CD4-positive, alpha-beta T cell treated with Interleukin-21 for 1 hour (primary cell): ENCODE data around the gene LPCAT3.
A peak's percentile ranks its signal among the peaks of the same experiment; 100 is the strongest.

Source experiments
- DNase-seq: peaks from one replicate; pipeline ENCODE4 v3.0.0-alpha.2; 2020

LPCAT3 gene

DNA sequence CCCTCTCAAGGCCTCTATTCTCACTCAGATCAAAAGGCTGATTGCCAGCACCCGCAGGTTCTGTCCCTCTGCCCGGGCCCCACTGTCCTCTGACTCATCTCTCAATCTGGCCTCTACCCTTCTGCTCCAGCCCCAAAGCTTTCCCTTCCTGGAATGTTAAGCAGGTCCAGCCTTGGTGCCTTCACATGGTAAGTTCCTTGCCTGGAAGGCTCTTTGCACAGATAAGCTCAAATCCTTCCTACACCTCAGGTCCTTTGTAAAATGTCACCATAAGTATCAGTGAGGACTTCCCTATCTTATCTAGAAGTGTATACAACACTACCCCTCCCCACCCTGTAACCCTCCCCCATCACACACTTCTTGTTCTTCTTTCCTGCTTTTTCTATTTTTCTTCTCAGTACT lies 22.2 kb downstream of the LPCAT3 start:
- DNase-seq: no peak

DNA sequence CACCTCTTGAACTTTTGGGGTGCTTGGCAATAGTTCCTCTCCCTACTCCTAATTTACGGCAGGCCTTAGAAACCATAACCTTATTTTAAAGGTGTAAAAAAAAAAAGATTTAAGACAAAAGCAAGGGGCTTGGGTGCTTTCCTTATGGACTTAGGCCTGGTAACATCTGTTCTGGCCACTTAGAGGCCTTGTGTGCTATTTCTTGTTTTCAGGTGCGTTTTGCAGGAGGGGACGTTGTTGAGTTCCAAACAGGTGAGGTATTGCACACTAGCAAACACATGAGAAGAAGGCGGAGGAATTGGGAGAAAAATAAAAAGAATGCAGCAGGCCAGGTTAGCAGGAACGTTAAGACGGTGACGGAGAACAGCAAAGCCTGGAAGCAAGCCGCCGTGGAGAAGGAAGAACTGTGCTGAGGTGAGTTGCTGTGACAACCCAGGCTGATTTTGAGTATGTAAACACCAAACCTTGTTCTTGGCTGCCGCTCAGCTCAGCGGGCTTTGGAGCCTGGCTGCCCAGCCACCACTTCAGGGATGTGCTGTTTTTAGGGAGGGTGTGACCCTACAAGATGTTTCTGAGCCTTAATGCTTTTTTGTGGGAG lies 30.2 kb downstream of the LPCAT3 start:
- no peak for DNase-seq

DNA sequence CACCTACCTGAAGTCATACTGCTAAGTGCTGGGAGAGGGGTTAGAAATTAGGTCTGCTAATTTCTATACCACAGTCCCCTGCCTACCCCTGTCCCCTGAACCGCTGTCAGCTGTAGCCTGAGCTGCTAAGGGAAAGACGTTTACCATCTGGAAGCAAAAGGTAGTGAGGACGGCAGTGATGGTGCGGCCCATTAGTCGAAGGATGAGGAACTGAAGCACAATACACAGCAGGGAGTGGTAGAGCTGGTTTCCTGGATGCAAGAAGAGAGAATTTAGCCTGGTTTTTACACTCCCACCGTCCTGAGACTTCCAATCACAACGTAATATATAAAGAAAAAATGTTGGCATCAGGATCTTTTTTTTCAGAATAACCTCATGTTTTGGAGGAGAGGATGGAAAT lies 35.7 kb downstream of the LPCAT3 start:
- DNase-seq: no peak

DNA sequence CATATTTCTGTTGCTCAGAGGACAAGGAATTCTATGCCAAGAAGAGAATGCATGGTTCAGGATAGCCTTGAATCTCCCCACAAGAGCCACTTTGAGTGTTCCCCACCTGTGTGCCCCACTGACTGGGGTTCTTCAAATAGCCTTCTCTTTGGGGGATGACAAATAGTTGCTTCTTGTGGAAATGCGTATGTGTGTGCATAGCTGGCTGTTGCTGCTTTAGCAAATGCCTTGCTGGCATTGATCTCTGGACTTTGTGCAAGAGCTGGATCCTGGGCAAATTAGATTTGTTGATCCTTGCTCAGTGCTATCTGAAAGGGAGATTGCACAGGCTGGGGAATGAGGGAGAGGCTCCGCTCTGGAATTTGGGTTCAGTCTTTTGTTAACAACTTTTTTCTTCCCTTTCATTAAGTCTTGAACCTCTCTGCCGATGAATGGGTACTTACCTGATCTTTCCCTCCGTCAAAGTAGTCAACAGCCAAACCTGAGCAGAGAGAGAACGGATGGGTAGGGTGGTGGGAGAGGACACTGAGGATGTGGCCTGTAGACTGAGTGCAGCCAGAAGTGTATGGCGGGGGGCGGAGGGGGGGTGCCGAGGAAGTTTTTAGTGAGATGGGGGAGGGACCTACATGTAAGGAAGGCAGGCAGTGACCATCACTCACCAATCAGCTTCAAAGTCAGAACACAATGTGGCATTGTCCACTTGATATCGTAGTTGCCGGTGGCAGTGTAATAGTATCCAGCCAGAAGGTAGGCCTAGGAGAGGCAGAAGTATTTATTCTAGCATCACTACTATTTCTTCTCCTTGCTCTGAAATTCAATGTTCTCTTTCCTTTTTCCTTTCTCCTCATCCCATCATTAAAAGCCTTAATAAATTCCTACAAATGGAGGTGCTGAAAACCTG lies 36.9 kb downstream of the LPCAT3 start:
- DNase-seq: no peak

DNA sequence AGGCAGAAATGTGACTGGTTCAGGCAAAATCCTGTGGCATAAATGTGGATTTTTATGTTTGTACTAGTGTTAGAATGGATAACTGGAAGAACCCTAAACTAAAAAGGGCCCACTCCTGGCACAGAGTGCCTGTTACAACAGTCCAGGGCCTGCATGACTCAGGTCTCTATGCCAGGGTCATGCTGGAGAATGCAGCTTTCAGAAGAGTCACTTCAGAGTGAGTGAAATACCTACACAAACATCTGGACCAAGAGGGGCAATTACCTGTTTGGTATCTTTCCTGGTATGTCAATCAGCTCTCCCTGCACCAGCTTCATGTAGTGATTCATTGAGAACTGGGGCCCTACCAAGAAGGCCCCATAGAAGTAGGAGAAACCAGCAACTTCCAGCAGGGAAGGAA lies 37.5 kb downstream of the LPCAT3 start:
- DNase-seq: no peak

DNA sequence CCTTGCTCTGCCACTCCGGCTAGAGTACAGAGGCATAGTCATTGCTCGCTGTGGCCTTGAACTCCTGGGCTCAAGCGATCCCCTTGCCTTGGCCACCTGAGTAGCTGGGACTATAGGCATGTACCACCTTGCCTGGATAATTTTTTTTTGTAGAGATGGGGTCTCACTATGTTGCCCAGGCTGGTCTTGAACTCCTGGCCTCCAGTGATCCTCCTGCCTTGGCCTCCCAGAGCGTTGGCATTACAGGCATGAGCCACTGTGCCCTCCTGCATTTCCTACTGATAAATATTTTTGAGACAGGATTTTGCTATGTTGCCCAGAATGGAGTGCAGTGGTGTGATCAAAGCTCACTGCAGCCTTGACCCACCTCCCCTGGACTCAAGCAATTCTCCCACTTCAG lies 38.2 kb downstream of the LPCAT3 start:
- no peak for DNase-seq

DNA sequence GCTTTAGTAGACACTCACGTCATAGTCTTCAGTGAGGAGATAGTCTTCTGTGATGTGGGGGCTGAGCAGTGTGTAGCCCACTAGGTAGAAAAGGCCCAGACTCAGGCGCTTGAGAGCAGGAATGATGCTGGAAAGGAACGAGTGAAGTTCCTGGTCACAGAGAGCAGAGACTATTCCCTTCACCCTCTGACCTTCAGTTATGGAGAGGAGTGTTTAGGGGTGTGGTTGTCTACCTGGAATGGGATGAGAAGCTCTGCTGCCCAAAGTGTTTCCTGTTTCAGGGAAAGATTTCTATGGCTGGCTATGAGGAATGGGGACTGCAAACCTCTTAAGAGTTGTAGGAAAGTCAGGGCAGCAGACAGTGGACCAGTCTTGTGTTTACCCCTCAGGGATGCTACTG lies 38.8 kb downstream of the LPCAT3 start:
- DNase-seq: no peak

DNA sequence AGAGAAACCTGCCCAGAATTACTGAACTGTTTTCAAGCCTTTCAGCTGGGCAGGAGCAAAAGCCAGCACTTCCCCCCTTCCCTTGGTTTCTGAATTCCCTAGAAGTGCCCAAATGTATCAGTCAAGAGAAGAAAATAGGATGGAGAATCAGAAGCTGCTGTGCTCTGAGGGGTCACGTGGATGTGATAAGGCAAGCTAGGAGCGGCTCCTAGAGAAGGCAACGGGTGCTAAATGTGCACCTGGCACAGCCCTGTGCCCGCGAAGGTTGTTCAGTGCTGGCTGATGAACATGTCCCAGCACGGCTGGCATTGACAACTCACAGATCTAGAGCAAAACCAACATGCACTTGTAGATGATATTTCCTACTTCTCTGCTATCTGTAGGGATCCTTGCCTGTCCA lies 39.3 kb downstream of the LPCAT3 start:
- no peak for DNase-seq

DNA sequence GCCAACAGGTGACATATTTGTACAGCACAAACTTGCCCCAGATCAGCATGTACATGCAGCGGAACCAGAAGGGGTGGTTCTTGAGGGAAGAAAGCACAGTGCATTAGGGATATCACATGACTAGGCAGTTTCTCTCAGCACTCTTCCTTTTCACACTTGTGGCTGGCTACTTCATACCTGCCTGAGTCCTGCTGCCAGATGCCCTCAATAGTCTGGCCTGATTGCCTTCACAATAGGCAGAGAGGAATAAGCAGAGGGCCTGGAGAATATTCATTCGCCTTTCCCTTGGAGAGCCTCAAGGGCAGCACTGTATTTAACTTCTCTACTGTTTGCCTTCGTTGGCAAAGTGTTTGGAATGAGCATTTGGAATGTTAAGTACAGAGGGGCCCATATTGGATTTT lies 39.7 kb downstream of the LPCAT3 start:
- DNase-seq: no peak

DNA sequence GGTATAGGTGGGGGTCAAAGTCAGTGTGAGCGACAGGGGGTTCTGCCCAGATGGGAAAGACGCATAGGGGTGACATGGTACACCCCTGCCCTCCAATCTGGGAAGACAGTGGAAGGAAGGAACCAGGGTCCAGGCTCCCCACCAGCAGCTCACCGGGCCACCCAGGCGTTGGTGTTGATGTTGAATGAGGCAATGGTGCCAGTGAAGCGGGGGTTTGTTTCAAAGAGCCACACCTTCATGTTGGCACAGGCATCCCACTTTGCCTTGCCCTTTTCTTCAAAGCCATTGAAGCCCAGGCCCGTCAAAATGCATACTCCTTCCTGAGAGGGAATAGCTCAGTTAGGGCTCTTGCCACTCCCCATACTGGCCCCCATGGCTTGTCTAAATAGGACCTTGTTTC lies 40.1 kb downstream of the LPCAT3 start:
- no peak for DNase-seq

DNA sequence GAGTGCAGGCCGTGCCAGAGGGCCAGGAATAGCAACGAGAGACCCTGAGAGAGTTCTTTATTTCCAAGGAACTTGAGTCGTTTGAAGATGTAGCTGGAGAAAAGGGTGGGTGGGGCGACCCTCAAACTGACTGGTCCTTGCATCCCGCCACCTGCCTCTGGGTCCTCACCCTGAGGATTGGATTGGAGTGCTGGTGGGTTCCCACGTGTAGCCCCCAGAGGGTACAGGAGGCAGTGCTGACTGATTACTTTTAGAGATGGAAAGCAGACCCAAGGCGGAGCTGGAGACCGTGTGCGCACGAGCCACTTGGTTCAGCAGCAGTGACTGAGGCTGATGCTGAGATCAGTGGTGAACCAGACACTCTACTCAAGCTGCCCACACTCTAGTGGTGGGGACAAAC lies 40.6 kb downstream of the LPCAT3 start:
- no peak for DNase-seq

DNA sequence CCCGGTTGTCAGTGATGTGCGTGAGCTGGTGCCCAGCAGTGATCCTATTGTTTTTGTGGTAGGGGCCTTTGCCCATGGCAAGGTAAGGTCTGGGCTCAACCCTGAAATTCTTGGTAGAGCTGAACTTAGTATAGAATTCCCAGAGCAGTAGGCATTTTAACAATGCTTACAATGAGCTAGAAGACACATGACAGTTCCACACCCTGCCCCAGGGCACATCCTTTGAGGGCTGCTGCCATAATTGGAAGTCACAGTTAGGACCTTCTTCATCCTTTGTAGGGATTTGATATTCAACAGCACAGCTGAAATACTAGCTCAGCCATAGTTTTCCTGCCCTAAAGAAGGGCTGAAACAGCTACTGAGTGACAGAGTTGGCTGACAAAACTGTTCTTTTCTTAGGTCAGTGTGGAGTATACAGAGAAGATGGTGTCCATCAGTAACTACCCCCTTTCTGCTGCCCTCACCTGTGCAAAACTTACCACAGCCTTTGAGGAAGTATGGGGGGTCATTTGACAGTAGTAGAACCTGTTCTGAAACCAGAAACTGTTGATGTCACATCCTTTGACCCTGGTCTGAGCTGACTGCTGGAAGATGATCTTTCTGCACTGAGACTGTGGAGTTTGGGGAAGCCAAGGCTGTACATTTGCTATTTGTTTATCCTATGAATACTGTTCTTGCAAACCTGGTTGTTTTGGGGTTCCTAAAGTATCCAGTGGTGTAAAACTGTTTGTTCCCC lies 42.8 kb downstream of the LPCAT3 start:
- no peak for DNase-seq

DNA sequence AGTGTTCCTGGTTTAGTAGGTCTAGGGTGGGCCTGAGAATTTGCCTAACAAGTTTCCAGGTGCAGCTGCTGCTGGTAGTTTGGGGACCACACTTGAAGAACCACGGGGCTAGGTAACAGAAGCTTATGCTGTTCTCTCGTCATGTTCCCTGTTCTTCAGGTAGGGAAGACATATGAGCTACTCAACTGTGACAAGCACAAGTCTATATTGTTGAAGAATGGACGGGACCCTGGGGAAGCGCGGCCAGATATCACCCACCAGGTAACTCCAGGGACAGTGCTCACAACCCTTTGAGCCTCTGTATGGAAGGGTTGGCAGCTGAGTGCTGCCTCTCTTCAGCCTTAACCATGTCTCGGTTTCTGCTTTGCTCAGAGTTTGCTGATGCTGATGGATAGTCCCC lies 44.1 kb downstream of the LPCAT3 start:
- no peak for DNase-seq

DNA sequence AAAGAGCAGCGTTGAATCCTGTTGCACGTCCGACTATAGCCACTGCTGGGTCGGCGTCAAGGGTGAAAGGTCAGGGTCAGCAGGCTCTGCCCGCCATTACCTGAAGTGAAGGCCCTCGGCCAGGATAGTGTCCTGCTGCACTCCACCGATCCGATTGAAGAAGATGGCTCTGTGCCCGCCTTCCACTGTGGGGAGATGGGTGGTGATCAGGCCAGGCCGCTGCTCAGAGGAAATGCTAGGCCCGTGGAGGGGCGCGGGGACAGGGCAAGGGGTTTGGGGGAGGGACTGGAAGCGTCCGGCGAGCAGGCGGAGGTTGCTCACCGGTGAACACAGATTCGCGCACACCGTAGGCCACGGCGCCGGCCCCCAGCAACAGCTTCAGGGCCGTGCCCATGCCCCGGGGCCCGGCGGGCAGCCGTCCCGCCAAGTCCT lies 48.2 kb downstream of the LPCAT3 start:
- peak; percentile 34 for DNase-seq

DNA sequence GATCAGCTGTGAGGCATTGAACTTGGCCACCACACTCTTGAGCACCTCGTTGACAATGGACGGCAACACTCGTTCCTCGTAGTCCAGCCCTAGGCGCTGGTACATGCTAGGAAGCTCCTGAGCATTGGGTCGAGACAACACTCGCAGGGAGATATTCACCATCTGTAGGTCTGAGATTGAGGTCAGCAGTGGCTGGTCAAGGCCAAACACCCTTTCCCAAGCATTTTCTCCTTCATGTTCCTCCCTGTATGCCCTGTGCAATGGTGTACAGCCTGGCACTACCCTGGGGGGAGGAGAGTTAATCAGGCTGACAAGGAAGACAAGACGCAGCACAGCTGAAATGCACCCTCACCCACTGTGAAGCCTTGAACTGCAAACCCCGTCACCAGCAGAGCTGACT lies 49.9 kb downstream of the LPCAT3 start:
- DNase-seq: no peak

DNA sequence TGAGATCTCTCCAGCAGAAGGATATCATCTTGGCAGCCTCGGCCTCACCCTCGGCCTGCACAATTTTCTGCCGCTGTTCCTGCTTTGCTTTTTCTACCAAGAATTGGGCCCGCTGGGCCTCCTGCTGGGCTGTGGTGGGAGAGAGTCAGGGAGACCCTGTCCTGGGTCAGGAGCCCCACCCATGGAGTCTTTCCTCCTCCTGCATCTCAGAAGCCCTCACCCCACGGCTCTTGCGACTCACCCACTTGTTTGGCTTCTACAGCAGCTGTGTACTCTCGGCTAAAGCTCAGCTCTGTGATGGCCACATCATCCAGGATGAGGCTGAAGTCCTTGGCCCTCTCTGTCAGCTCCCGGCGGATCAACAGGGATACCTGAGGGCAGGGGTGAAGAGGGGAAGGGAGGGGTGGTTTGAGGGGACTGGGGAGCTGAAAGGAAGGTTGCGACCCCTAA lies 50.6 kb downstream of the LPCAT3 start:
- DNase-seq: no peak

DNA sequence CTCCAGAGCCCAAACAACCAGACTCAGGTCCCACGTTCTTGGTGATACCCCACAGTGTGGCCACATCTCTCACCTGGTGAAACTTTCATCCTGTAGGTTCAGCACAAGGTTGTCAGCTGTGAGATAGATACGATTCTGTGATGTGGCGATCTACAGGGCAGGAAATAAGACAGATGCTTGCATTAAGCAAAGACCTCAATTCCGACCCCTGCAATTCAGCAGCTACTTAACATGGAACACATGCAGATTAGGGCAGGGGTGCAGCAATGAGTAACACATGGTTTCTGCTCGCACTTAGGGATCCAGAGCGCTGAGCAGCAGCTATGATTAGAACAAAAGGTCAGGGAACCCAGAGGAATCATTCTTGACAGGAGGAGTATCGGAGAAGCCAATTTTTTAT lies 51.9 kb downstream of the LPCAT3 start:
- DNase-seq: no peak

DNA sequence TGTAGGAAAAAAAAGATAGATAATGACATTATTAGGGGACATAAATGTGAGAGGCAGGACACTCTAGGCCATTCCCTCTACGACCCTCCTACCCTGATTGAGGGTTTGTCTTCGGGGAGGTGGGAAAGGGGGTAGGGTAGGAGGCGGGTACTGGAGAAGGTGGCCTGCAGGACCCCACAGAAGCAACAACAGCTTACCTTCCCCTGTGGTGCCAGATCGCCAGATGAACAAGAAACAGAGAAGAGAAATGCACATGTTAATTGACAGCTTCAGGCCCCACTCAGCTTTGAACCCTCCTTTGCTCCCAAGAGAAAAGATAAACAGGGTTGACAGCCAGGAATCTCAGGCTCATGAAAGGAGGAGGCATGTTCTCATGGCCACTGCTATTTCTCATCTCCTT lies 52.6 kb downstream of the LPCAT3 start:
- DNase-seq: no peak

DNA sequence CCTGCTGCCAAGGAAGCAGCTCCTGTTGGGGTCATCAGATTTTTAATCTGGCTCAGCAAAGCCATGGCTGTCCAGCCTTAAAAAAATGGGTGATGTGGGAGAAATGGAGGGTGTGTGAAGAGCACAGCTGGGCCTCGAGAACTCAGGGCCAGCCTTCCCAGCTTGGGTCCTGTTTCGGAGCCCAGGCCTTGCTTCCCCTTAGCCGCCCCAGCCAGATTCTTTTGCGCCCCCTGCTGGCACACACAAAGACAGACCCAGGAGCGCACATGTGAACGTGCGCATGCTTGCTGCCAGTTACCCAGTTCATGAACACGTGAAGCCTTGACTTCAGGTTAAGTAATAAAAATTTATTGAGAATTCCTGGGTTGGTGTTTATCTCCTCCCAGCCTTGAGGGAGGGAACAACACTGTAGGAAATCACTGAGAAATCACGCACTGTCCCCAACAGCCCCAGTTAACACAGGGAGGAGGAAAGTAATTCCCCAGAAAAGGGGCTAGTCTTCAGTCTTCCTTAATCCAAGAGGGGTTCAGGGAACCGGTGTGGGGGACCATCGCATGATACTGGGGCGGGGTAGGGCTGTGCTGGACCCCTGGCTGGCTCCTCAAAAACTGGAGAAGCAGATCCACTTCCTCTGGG lies 53.1 kb downstream of the LPCAT3 start:
- DNase-seq: peak; percentile 93

DNA sequence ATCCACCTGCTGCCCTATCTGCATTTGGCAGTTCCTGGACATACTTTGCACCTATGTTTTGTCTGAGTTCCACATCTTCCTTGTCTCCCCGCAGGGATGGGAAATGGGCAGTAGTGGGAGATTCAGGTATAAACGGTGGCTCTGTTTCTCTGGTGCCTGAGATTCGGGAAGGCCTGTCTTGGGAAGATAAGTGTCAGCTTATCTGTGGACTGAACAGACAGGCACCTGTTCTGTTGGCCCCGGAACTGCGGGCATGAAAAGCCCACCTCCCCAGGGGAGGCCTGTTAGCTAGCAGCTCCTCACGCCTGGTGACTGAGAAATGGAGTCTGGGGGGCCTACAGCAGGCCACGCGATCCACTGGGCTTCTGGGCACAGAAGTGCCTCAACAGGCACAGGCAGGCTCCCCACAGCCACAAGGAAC lies 53.7 kb downstream of the LPCAT3 start:
- no peak for DNase-seq

DNA sequence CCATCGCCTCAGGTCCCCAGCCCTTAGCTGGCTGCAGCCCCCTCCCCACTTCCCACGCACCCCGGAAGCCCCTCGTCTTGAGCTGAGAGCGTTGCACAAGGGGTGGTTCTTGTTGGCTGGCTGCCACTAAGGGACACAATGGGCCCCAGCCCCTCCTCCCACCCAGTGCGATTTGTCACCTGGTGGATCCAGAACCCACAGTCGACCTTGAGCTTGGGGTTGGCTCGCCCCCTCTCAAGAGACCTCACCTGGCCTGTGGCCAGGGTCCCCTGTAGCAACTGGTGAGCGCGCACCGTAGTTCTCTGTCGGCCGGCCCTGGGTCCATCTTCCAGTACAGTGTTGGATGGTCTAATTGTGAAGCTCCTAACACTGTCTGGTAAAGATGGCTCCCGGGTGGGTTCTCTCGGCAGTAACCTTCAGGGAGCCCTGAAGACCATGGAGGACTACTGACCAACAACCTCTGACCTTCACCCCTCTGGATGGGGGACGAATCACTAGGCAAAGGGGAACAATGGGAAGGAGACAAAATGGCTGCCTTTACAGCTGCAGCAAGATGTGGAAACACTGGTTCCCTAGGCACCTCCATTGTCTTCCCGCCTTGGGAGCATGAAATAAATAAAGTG lies 54.4 kb downstream of the LPCAT3 start:
- no peak for DNase-seq

DNA sequence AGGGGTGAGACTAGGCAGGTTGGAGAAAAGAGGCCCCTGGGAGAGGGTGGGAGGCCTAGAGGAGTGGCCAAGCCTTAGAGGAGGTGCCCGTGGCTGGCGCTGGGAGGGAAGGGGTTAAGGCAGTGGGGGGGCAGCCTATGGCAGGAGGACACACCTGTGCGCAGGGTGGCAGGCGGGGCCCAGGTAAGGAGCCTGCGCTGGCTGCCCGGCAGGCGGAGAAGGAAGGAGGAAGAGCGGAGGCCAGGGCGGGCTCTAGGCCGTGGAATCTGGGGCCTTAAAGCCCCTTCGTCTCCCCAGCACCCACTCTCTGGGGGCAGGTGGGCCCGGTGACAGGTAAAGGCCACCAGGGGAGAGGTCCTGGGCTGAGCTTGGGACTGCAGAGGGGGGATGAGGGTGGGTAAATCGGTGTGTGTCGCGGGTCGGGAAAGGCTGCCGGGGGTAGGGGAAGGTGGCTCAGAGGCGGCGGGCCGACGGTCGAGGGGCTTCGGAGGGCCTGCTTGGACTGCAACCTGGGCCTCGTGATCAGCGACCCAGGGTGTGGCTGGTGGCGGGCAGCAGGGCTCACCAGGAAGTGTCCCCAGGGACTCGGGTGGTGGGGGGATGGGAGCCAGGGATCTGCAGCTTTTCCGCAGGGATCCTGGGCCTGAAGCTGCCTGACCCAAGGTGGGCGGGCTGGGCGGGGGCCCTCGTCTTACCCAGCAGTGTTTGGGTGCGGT lies 55.1 kb downstream of the LPCAT3 start:
- no peak for DNase-seq
